GM12878 (cell line): Measurements from ENCODE around the gene ELP1. TPM values are rescaled to one million over a fixed set of nuclear protein-coding genes. Genes with fewer than 3 reads are reported as not detected.

Source experiments
- ATAC-seq: fragments of 200-7000 bp; cut with Tn5 transposase; 3 replicates; pipeline ENCODE4 v1.9.1; 2020; ENCODE audit warnings: mild to moderate bottlenecking, moderate library complexity
- BruUV-seq: library from RNA; stranded (reverse); fragments of 400-500 nt; replicated peaks from 2 replicates; lab custom pipeline; 2021; lab: Mats Ljungman, UMichigan
- CTCF ChIA-PET: fragments of 300-600 bp; sonication (Branson Sonifier 250); formaldehyde crosslinking; extraction: SDS; loops from one replicate; lab custom pipeline; 2021; ENCODE audit warnings: inconsistent platforms; lab: Yijun Ruan, JAX
- POLR2A ChIA-PET: fragments of 350-600 bp; formaldehyde crosslinking; extraction: SDS; loops from one replicate; lab custom pipeline; 2021; ENCODE audit warnings: inconsistent platforms; lab: Charles Lee
- RAD21 ChIA-PET: fragments of 300-600 bp; sonication (Branson Sonifier 250); formaldehyde crosslinking; loops from one replicate; lab custom pipeline; 2023; ENCODE audit warnings: antibody characterized with exemption; ENCODE audit not compliant: unreplicated experiment; lab: Charles Lee
- SMC1A ChIA-PET: fragments of 300-600 bp; sonication (Branson Sonifier 250); formaldehyde crosslinking; loops from one replicate; lab custom pipeline; 2023; ENCODE audit not compliant: unreplicated experiment, uncharacterized antibody; lab: Charles Lee
- DNase-seq: peaks from one replicate; pipeline ENCODE4 v3.0.0-alpha.2; 2011; ENCODE audit warnings: low read depth, low spot score
- FAIRE-seq: peaks from 3 replicates; lab custom pipeline; 2011; peaks lifted over from hg19 to GRCh38; lab: Jason Lieb, UNC
- H2AFZ ChIP-seq: 2 replicates; pipeline ENCODE4 v1.6.0; 2011; ENCODE audit warnings: low read depth, low read length, control low read depth; ENCODE audit not compliant: control insufficient read depth
- H3K27ac ChIP-seq: 2 replicates; pipeline ENCODE4 v1.5.1; 2011; ENCODE audit warnings: control low read depth; ENCODE audit not compliant: control insufficient read depth, insufficient read depth
- H3K27me3 ChIP-seq, 2 experiments: replicated peaks in 1 of 2; 2 replicates each; pipeline versions ENCODE4 v1.6.0 to v1.6.1; 2011; ENCODE audit warnings: low read length in 1 of 2; ENCODE audit not compliant: control insufficient read depth in 2 of 2, insufficient read depth in 2 of 2
- H3K36me3 ChIP-seq, 2 experiments: 2 replicates each; pipeline ENCODE4 v1.5.1; 2011; ENCODE audit warnings: low read length in 1 of 2; ENCODE audit not compliant: control insufficient read depth in 2 of 2, insufficient read depth in 2 of 2
- H3K4me1 ChIP-seq: 2 replicates; pipeline ENCODE4 v1.6.1; 2011; ENCODE audit warnings: mild to moderate bottlenecking, low read length, moderate library complexity, mixed read lengths; ENCODE audit not compliant: control insufficient read depth, insufficient read depth
- H3K4me2 ChIP-seq: 2 replicates; pipeline ENCODE4 v1.6.0; 2011; ENCODE audit warnings: control low read depth; ENCODE audit not compliant: control insufficient read depth, insufficient read depth
- H3K4me3 ChIP-seq: fragments of 200-600 bp; sonication (generic); 2 replicates; pipeline ENCODE4 v1.5.1; 2016
- H3K79me2 ChIP-seq: 2 replicates; pipeline ENCODE4 v1.6.0; 2011; ENCODE audit warnings: low read length; ENCODE audit not compliant: control insufficient read depth, insufficient read depth
- H3K9ac ChIP-seq: 2 replicates; pipeline ENCODE4 v1.8.0; 2011; ENCODE audit warnings: low read length, control low read depth, mixed read lengths; ENCODE audit not compliant: control insufficient read depth, insufficient read depth
- H3K9me3 ChIP-seq: replicated peaks from 3 replicates; pipeline ENCODE4 v1.5.1; 2011; ENCODE audit warnings: mild to moderate bottlenecking, low read length; ENCODE audit not compliant: control insufficient read depth, insufficient read depth
- H4K20me1 ChIP-seq: 2 replicates; pipeline ENCODE4 v1.6.0; 2011; ENCODE audit not compliant: control insufficient read depth, insufficient read depth
- ATF3 ChIP-seq: IDR thresholded peaks from 2 replicates; pipeline ENCODE4 v1.6.1; 2011; ENCODE audit warnings: low read depth, mild to moderate bottlenecking, low read length, moderate library complexity, borderline replicate concordance; ENCODE audit errors: extremely low read depth
- CHD1 ChIP-seq: IDR thresholded peaks from 2 replicates; pipeline ENCODE4 v1.6.1; 2012; ENCODE audit warnings: low read depth, low read length, improper control_type of control experiment
- CREB1 ChIP-seq: IDR thresholded peaks from 2 replicates; pipeline ENCODE4 v1.6.1; 2012; ENCODE audit warnings: low read depth, mild to moderate bottlenecking, inconsistent platforms
- CUX1 ChIP-seq: IDR thresholded peaks from 2 replicates; pipeline ENCODE4 v1.6.1; 2012; ENCODE audit warnings: improper control_type of control experiment, low read depth, low read length; ENCODE audit not compliant: insufficient replicate concordance
- EED ChIP-seq: sonication (generic); IDR thresholded peaks from 2 replicates; pipeline ENCODE4 v1.6.1; 2016; ENCODE audit warnings: antibody characterized with exemption, low read depth
- ETV6 ChIP-seq, 2 experiments: fragments of 450-650 bp in 1 of 2; IDR thresholded peaks in 1 of 2; conservative IDR thresholded peaks in 1 of 2; 2 replicates each; pipeline ENCODE4 v1.6.1; 2014; ENCODE audit warnings: antibody characterized with exemption in 1 of 2, borderline replicate concordance in 1 of 2, low read depth in 1 of 2, mild to moderate bottlenecking in 1 of 2, moderate library complexity in 1 of 2
- HDAC2 ChIP-seq: fragments of 200-600 bp; sonication (generic); IDR thresholded peaks from 2 replicates; pipeline ENCODE4 v1.6.1; 2017
- MTA2 ChIP-seq: fragments of 450-650 bp; IDR thresholded peaks from 2 replicates; pipeline ENCODE4 v1.6.1; 2016; ENCODE audit warnings: low read depth, mild to moderate bottlenecking, moderate library complexity
- NFXL1 ChIP-seq: fragments of 450-650 bp; IDR thresholded peaks from 2 replicates; pipeline ENCODE4 v1.6.1; 2017; ENCODE audit warnings: antibody characterized with exemption, mild to moderate bottlenecking, borderline replicate concordance
- SRF ChIP-seq, 2 experiments: IDR thresholded peaks; 2 replicates each; pipeline ENCODE4 v1.6.1; 2011; ENCODE audit warnings: low read depth in 2 of 2, low read length in 2 of 2, mild to moderate bottlenecking in 1 of 2, moderate library complexity in 1 of 2
- TCF3 ChIP-seq: IDR thresholded peaks from 2 replicates; pipeline ENCODE4 v1.6.1; 2012; ENCODE audit warnings: low read depth, mild to moderate bottlenecking, low read length, borderline replicate concordance; ENCODE audit not compliant: insufficient read depth
- ZBTB11 ChIP-seq: fragments of 450-650 bp; formaldehyde crosslinking; IDR thresholded peaks from 2 replicates; pipeline ENCODE4 v1.5.0; 2022; ENCODE audit warnings: mild to moderate bottlenecking, missing genetic modification characterization
- WGBS: methylation state at CpG from one replicate; pipeline ENCODE4 v1.1.6; 2016; ENCODE audit warnings: low lambda C conversion rate; ENCODE audit not compliant: insufficient replicate concordance, insufficient coverage; ENCODE audit errors: missing lambda C conversion rate; 5-methylcytosine and 5-hydroxymethylcytosine counted together
- in situ Hi-C: fragments of 300-500 bp; cut with MboI; formaldehyde crosslinking; loops from 9 replicates; pipeline ENCODE4 v1.14.3; 2018; ENCODE audit warnings: mixed read lengths
- intact Hi-C: fragments of 100-400 bp; cut with micrococcal nuclease; formaldehyde crosslinking; loops from one replicate; pipeline ENCODE4 v1.14.2; 2022; ENCODE audit not compliant: unreplicated experiment
- polyA plus RNA-seq, 11 experiments: library from polyadenylated mRNA; depleted of rRNA in 4 of 11; unstranded in 6 of 11; stranded (reverse) in 5 of 11; fragments of >200 nt; fragmentation: Nextera tagmentation in 4 of 11; fragmentation: Illumina TruSeq in 1 of 11; extraction: Ambion mirVana in 4 of 11; extraction: Trizol in 1 of 11; gene quantifications; 1 replicate in 1 of 11; 2 replicates in 10 of 11; pipeline versions ENCODE4 v1.2.1 to v1.2.3, GENCODE V29; 2011 to 2016; ENCODE audit warnings: inconsistent platforms in 2 of 11, missing spikeins in 2 of 11, low read depth in 1 of 11
- total RNA-seq, 4 experiments: library from RNA; depleted of rRNA in 3 of 4; stranded (reverse); fragments of >200 nt in 3 of 4; fragmentation: Illumina TruSeq in 1 of 4; extraction: Trizol in 1 of 4; gene quantifications; 2 replicates each; pipeline versions ENCODE4 v1.2.1 to v1.2.3, GENCODE V29; 2013 to 2021
- TF ChIP-seq, protein P1 (sequence below): fragments of 450-650 bp; IDR thresholded peaks from 2 replicates; pipeline ENCODE4 v1.6.1; 2018; ENCODE audit warnings: borderline replicate concordance, mild to moderate bottlenecking; ENCODE audit not compliant: partially characterized antibody

ELP1 gene
- total and polyA plus RNA-seq, 10 of the 15 experiments (the other 5 are each of a cell fraction or from before 2014, with no cell fraction given): 9.7 to 29.9 (median 26.0) TPM

GRCh38 chr9:108961151-108961550 lies 27.2 kb upstream of the ELP1 start:
- ChIA-PET RAD21 (no interaction called here), CTCF (interaction anchor here (1.0 kb wide), 1 partner anchor 19 kb away, joined by 3 read pairs; no protein-coding TSS in a partner anchor), SMC1A (no interaction called here), POLR2A (no interaction called here)
- H3K9me3 ChIP-seq: no peaks in the 10 kb centered on the region
- no peak overlapping the region for H3K4me3 ChIP-seq
- no peaks in the 10 kb centered on the region for H3K36me3 ChIP-seq
- intact Hi-C loops (no loop called here), in situ Hi-C loops (no loop called here)
- FAIRE-seq (no peak), ATAC-seq (no peak), DNase-seq (no peak)
- H3K4me2 ChIP-seq: no peak overlapping the region
- no peaks in the 10 kb centered on the region for H4K20me1 ChIP-seq
- no peak overlapping the region for H3K27ac ChIP-seq
- no peak overlapping the region for H2AFZ ChIP-seq
- no TSS peak for BruUV-seq
- no peak overlapping the region for H3K9ac ChIP-seq
- WGBS: 96% methylated on average over 2 of the region's 2 CpGs
- H3K79me2 ChIP-seq: no peaks in the 10 kb centered on the region
- no peaks in the 10 kb centered on the region for H3K4me1 ChIP-seq
- H3K27me3 ChIP-seq: no peaks in the 10 kb centered on the region
- TF ChIP-seq NFXL1: no peak
- TF ChIP-seq MTA2: no peak
- TF ChIP-seq TCF3: no peak
- TF ChIP-seq, protein P1, sequence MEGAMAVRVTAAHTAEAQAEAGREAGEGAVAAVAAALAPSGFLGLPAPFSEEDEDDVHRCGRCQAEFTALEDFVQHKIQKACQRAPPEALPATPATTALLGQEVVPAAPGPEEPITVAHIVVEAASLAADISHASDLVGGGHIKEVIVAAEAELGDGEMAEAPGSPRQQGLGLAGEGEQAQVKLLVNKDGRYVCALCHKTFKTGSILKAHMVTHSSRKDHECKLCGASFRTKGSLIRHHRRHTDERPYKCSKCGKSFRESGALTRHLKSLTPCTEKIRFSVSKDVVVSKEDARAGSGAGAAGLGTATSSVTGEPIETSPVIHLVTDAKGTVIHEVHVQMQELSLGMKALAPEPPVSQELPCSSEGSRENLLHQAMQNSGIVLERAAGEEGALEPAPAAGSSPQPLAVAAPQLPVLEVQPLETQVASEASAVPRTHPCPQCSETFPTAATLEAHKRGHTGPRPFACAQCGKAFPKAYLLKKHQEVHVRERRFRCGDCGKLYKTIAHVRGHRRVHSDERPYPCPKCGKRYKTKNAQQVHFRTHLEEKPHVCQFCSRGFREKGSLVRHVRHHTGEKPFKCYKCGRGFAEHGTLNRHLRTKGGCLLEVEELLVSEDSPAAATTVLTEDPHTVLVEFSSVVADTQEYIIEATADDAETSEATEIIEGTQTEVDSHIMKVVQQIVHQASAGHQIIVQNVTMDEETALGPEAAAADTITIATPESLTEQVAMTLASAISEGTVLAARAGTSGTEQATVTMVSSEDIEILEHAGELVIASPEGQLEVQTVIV: no peak
- no peak for TF ChIP-seq ZBTB11 (CRISPR knock-in tag)
- no peak for TF ChIP-seq HDAC2
- TF ChIP-seq ATF3: no peak
- TF ChIP-seq EED: no peak
- no peak for TF ChIP-seq ETV6 (conservative IDR thresholded peaks at IDR 0.05 in 1 of 2, IDR thresholded peaks at IDR 0.05 in 1 of 2; ENCODE audit: borderline replicate concordance in 1 of 2, low read depth in 1 of 2)
- no peak for TF ChIP-seq SRF (IDR thresholded peaks at IDR 0.05; ENCODE audit: low read depth in 2 of 2, low read length in 2 of 2)
- TF ChIP-seq CUX1: no peak
- no peak for TF ChIP-seq CHD1
- TF ChIP-seq CREB1: no peak
